ENCODE data around the gene TSHR. TPM values are rescaled to one million over a fixed set of nuclear protein-coding genes. Genes with fewer than 3 reads are reported as not detected.

The TSHR gene
- total and polyA plus RNA-seq, 9 donors = 0.15 to 0.41 (median 0.23) TPM; not detected in 6

DNA sequence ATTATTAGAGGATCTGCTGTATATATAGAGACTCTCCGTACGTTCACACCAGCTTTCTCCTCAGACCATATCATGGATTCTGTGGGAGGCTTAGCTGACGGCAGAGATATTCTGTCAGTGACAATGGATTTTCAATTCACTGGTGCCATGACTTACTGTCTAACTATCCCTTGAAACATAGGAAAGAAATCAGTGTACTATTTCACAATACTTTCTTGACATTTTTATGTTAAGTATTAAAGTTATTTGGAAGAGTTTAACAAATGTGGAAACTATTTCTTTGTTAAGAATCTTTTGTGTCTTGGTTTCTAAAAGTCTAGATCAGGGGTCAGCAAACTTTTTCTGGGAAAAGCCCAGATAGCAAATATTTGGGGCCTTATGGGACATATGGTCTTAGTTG, 146.8 kb downstream of the TSHR start:
- Histone ChIP-seq H3K27ac (no peak overlapping the region), H3K27me3 (no peaks in the 10 kb centered on the region), H3K36me3 (no peaks in the 10 kb centered on the region), H3K4me1 (ENCODE audit: insufficient read depth) (no peaks in the 10 kb centered on the region), H3K9me3 (no peaks in the 10 kb centered on the region), H3K4me3 (no peak overlapping the region)
- WGBS, 3 donors = 88 to 96% (median 96%) methylated on average over 3 of the region's 3 CpGs
- no peak for DNase-seq
- TF ChIP-seq CTCF (IDR thresholded peaks at IDR 0.05) = no peak
- intact Hi-C loops (cut with DNase I) = no loop called here

DNA sequence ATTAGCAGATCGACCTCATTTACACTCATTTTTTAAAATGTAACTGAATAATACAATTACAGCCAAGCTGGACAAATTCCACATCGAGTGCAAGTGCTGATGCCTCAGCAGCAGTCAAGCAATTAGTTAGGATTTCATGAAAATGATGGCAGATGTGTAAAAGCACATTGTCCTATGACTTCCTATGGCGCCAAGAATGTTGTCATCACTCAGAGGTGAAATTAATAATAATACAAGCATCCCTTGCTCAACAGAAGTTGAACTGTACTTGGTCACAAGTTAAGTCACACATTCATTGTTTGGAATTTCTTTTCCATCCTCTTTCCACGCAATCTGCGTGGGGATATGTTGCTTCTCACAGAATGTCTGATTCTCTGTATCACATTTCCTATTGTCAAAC, 148.0 kb downstream of the TSHR start:
- WGBS, 3 donors = 85 to 87% (median 85%) methylated on average over 5 of the region's 5 CpGs
- intact Hi-C loops (cut with DNase I) = no loop called here
- Histone ChIP-seq H3K9me3 (no peaks in the 10 kb centered on the region), H3K27me3 (no peaks in the 10 kb centered on the region), H3K4me1 (ENCODE audit: insufficient read depth) (no peaks in the 10 kb centered on the region), H3K36me3 (no peaks in the 10 kb centered on the region), H3K4me3 (no peak overlapping the region), H3K27ac (no peak overlapping the region)
- no peak for TF ChIP-seq CTCF (IDR thresholded peaks at IDR 0.05)
- TF ChIP-seq POLR2A (IDR thresholded peaks at IDR 0.05) = no peak
- TF ChIP-seq EP300 (IDR thresholded peaks at IDR 0.05) = no peak
- no peak for DNase-seq

GRCh38 chr14:81105378-81105777, 150.0 kb downstream of the TSHR start:
- Histone ChIP-seq H3K4me3 (no peak overlapping the region), H3K27me3 (no peaks in the 10 kb centered on the region), H3K36me3 (no peaks in the 10 kb centered on the region), H3K27ac (no peak overlapping the region), H3K4me1 (ENCODE audit: insufficient read depth) (no peaks in the 10 kb centered on the region), H3K9me3 (no peaks in the 10 kb centered on the region)
- TF ChIP-seq POLR2A (IDR thresholded peaks at IDR 0.05) (no peak), EP300 (IDR thresholded peaks at IDR 0.05) (no peak), CTCF (IDR thresholded peaks at IDR 0.05) (no peak)
- no peak for DNase-seq
- intact Hi-C loops (cut with DNase I) = no loop called here
- 38 to 53% (median 51%) methylated on average over 1 of the region's 1 CpG for WGBS, 3 donors

DNA sequence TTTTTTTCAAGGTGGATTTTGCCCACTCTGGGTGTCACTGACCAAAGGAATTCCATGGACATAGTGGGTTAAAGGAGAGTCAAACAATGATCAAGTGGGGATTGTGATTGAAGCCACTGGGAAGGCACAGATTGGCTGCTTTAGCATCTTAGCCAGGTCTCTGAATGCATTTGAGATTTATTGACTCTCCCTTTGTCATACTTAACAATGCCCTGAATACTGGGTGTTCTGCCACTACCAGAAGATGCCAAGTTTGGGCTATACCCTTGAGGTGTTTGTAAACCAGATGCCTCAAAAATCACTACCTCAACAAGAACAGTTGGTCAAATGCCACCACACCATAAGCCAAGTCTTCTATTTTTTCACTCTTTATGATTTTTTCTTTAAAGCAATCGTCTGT, 150.5 kb downstream of the TSHR start:
- Histone ChIP-seq H3K27ac (no peak overlapping the region), H3K9me3 (no peaks in the 10 kb centered on the region), H3K36me3 (no peaks in the 10 kb centered on the region), H3K27me3 (no peaks in the 10 kb centered on the region), H3K4me1 (ENCODE audit: insufficient read depth) (no peaks in the 10 kb centered on the region), H3K4me3 (no peak overlapping the region)
- TF ChIP-seq EP300 (IDR thresholded peaks at IDR 0.05) = no peak
- TF ChIP-seq POLR2A (IDR thresholded peaks at IDR 0.05) = no peak
- no peak for TF ChIP-seq CTCF (IDR thresholded peaks at IDR 0.05)
- DNase-seq = no peak
- intact Hi-C loops (cut with DNase I) = no loop called here
- 60 to 85% (median 79%) methylated on average over 1 of the region's 1 CpG for WGBS, 3 donors

DNA sequence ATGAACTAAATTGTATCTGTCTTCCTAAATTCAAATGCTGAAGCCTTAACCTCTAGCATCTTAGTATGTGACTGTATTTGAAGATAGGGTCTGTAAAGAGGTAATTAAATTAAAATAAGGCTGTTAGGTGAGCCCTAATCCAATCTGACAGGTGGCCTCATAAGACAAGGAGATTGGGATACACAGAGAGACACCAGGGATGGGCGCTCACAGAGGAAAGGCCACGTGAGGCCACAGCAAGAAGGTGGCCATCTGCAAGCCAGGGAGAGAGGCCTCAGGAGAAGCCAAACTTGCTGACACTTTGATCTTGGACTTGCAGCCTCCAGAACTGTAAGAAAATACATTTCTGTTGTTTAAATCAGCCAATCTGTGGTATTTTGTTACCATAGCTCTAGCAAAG, 154.8 kb downstream of the TSHR start:
- H3K4me1 ChIP-seq (ENCODE audit: insufficient read depth) = no peaks in the 10 kb centered on the region
- WGBS, 3 donors = 85 to 95% (median 92%) methylated on average over 2 of the region's 2 CpGs
- no peaks in the 10 kb centered on the region for H3K27me3 ChIP-seq
- no peaks in the 10 kb centered on the region for H3K9me3 ChIP-seq
- no peak overlapping the region for H3K4me3 ChIP-seq
- H3K36me3 ChIP-seq = no peaks in the 10 kb centered on the region
- no peak for DNase-seq
- intact Hi-C loops (cut with DNase I) = no loop called here
- no peak overlapping the region for H3K27ac ChIP-seq
- TF ChIP-seq POLR2A (IDR thresholded peaks at IDR 0.05) (no peak), CTCF (IDR thresholded peaks at IDR 0.05) (no peak), EP300 (IDR thresholded peaks at IDR 0.05) (no peak)
